ENCODE results near the gene C17orf113.

- no peak for TF ChIP-seq CTCF (conservative IDR thresholded peaks at IDR 0.05 in 1 of 2, IDR thresholded peaks at IDR 0.05 in 1 of 2; ENCODE audit: low read depth in 1 of 2, low read length in 2 of 2)
- TF ChIP-seq EZH2 (IDR thresholded peaks at IDR 0.05; ENCODE audit: low read length, missing control alignments), result no peak
These were observed 4.6 kb upstream of the C17orf113 start for GRCh38 chr17:42055027-42055426.
